GM18511 (cell line): ENCODE results near the gene SLC6A6.

Experiments used
- ATAC-seq: cut with Tn5 transposase; IDR thresholded peaks from one replicate; pipeline ENCODE4 v1.9.1; 2021; ENCODE audit warnings: mild to moderate bottlenecking, moderate library complexity; ENCODE audit not compliant: unreplicated experiment

SLC6A6 gene

DNA sequence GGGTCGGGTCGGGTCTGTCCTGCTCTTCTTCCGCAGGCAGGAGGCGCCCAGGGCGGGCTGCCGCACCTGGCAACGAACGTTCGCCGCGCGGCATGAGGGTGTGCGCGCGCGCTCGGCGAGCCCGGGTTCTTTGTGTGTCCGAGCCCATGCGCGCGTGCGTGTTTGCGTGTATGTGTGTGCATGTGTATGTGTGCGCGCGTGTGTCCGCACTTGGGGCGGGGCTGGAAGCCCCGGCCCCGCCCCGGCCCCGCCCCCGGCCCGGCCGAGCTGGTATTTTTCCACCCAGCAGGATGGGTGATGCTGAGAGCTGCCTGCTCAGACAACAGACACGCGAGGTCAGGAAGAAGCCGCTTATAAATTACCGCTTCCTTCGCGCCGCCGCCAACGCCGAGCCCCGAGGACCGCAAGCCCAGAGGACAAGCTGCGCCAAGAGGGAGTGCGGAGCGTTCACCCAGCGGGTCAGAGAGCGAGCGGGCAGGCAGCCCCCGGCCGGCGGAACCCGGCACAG lies at the start of gene SLC6A6:
TSS of gene SLC6A6 (plus strand) at position 303 of the 508 bp plus-strand sequence. CDS start 41,029 bp downstream, outside the sequence.
- ATAC-seq, result peak; percentile 77

DNA sequence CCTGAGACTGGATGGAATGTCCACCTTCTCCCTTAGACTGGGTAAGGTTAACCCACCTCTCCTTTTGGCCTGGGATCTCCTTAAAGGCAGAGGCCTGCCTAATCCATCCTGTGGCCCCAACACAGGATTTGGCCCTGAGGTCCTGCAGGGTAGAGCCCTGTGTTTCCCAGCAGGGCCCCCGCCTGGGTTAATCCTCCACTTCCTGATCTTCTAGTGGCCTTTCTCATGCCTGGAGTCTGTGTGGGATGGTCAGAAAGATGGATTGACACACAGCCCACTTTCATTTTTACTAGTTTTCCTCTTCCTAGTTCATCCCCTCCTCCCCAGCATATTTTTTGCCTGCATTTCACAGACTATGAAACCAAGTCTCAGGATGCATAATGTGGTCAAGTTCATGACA lies 48.9 kb upstream of the SLC6A6 start:
- ATAC-seq, result no peak

DNA sequence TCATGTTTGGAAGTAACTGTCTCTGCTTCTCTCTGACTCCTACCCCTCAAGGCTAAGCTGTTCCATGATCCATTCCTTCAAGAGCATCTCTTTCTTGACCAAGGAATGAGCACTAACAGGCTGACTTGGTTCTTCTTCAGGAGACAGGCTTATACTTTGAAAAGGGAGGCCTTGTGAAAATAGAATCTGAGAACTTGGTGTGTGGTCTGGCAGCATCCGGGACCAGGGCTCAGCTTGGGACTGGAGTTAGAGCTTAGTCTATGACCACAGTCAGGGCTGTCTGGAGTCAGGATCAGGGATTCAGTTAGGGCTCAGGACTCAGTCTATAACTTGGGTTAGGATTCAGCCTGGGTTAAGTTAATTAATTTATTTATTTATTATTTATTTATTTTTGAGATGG lies 44.9 kb upstream of the SLC6A6 start:
- ATAC-seq, result no peak

DNA sequence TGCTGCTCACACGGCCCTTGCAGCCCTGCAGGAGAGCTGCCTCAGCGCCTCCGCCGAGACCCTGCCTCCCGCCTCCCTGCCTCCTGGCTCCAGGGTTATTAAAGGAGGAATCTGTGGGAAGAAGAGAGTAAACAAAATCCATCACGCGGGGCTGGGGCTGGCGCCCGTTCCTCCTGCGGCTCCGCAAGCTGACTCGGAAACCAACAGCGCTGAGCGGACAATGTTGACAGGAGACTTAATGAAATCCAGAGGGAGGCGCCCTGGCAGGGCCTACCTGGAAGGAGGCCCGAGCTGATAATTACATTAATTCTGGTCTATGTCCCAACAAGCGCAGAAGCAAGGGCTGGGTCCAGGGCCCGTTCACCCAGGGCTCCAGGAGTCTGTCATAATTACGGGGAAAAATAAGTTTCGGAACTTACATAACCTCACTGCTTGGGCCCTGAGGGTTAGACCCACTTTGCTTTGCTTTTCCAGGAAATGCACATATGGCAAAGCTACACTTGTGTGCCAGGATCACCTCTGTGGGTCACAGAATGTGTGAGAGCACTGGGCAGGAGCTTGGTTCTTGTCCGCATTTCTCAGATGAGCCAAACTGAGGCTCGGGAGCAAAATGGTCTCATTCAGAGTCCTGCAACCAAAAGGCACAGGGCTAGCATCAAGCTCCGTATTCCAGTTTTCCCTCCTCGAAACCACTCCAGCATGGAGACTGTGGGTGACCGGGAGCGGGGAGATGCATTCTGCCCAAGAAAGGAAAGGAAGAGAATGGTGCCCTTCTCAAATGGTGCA lies 43.8 kb upstream of the SLC6A6 start:
- ATAC-seq, result no peak

DNA sequence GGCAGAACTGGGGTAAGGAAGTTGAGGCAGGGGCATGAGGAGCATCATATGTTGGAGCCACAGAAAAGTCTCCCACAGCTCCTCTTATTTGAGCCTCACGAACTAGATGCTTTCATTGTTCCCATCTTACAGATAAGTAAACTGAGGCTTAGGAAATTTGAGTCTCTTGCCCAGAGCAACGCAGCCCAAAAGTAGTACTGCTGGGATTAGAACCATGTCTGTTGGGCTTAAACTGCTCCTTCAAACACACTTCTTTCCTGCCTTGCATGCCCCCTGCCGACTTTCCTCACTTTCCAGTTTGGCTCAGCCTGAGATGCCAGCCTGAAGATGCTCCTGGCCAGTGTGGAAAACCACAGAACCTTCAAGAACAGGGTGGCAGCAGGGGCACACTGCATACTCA lies 43.1 kb upstream of the SLC6A6 start:
- ATAC-seq, result no peak

DNA sequence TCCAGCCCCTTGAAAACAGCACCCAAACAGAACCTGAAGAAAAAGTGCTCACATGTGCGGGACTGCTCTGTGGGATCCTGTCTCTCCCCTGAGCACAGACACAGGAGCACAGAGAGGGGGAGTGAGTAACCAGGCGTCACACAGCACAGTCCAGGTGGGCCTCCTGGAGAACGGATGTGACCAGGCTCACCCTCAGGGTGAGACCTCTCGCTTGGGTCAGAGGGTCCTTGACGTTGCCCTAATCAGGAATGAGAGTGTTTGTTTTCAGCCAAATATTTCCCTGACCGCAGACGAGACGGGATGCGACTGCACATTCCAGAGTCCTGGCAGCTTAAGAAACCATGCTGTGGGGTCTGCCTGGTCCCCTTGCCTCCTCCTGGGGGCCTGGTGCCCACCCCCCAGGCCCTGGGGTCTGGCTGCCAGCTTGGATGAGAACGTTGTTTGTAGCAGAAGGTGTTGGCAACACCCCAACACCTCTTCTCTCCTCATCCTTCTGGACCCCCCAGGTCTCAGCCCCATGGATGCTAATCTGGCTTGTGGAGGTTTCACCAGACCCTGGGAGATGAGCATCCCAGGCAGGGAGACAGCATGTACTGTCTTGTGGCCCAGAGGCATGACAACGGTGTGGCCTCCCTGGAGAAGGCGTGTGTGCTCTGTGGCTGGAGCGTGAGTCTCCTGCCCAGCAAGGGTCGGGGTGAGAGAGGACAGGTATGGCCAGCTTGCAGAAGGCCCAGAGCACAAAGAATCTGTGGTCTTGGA lies 42.1 kb upstream of the SLC6A6 start:
- ATAC-seq, result no peak

DNA sequence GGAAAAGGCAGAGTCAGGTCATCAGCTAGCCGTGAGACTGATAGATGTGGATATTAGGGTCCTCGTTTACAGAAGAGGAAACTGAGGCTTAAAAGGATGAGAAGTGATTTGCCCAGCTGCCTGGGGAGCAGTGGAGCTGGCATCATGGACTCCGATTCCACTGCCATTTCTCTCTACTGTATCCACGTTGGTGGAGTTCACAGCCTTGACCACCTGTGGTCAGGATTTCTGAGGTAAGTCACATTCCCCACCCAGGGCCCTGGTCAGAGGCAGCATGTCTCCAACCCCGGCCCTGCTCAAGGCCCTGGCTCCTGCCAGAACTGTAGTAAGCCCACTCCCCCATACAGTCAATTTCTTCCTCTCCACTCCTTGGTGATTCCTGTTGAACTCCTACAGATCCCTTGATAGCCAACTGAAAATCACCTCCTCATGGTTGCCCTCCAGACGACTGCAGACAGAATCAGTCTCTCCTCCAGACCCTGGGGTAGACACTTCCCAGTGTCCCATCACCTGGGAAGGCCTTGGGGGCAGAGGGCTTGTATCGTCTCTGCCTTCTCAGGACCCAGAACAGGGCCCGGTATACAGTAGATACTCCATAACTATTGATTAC lies 41.2 kb upstream of the SLC6A6 start:
- ATAC-seq, result no peak

DNA sequence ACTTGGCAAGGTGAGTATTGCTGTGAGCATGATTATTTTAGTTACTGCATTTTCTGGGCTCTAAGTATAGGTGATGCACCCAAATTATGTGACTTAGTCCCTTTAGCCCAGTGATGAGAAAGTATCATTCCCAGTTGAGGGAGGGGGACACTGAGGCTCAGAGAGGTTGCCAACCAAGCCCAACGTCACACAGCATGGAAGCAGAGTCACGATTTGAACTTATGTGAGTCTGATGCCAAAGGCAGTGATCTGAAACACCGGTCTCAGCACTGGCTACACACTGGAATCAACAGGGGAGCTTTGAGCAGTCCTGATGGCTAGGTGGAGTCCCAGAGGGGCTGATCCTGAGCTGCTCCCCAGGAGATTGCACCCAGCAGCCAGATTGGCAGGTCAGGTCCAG lies 39.5 kb upstream of the SLC6A6 start:
- ATAC-seq, result no peak

DNA sequence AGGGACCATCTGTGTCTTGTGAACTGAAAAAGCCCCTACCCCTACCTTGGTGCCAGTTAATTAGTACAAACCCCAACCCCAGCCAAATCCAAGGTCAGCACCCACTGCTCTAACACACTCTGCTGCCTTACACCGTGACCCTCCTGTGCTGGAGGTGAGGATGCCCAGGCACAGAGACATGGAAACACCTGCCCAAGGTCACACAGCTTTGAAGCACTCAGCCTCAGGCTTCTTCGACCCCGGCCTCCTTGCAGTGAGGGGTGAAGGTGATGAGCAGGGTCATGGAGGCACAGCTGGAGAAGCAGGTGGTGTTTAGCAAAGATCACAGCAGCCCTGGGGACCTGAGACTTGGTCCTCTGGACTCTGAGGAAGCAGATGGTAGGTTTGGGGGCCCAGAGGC lies 39.0 kb upstream of the SLC6A6 start:
- no peak for ATAC-seq

DNA sequence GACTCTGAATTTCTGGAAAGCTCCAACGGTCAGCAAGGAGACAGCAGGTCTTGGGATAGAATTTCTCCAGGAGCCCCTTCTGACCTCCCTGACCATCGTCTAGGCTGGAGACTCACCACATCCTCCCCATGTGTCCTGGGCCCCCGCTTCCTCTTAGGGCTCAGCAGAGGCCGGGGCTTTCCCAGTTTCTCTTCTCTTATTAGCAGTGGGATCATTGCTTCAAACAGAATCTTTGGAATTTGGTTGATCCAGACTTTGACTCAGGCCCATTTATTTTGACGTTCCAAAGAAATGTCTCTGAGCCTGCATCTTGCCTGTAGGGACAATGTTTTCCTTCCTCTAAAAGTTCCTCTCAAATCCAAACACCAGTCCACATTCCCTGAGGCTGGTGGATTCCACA lies 38.4 kb upstream of the SLC6A6 start:
- no peak for ATAC-seq

DNA sequence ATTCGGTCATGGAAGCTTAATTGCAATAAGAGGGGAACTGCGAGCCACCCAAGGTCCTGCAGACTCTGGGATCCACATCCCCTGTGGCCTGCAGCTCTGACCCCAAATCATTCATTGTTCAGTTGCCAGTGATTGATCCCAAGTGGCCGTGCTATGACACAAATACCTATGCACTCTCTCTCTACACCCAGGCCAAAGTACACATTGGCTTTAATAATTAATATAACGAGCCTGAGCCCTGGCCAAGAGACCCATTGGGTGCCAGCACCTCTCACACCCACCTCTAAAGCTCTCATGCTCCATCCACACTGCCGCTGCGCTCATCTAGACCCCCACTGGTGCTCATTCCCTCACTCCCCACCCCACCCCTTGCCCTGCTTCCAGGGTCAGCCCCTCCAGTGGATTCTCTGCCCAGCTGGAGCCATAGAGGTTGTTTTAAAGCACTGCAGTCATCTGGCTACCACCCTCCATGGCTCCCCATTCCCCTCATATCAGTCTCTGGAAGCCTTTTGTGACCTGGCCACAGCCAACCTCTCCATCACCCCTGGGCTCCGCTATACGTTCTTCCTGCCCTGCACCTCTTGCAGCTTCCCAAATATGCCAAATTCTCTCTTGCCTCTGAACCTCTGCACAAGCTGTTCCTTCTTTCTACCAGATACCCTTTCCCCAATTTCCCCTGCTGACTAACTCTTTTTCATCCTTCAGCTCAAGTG lies 37.7 kb upstream of the SLC6A6 start:
- no peak for ATAC-seq

DNA sequence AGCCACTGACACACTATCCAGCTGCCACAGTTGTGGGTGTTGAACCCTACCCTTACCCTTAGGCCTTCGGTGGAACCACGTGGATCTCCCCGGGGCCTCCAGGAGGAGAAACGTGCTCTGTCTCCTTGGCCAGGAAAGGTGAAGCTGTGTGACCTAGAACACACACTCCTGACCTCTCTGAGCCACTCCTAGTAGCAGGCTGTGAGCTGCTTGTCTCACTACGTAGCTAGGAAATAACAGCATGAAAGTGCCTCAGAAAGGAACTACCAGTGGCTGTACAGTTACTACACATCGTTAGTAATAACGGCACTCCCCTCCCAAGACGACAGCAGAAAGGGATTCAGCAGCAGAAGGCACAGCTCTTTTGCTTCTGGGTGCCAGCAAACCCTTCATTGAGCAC lies 36.2 kb upstream of the SLC6A6 start:
- ATAC-seq, result no peak

DNA sequence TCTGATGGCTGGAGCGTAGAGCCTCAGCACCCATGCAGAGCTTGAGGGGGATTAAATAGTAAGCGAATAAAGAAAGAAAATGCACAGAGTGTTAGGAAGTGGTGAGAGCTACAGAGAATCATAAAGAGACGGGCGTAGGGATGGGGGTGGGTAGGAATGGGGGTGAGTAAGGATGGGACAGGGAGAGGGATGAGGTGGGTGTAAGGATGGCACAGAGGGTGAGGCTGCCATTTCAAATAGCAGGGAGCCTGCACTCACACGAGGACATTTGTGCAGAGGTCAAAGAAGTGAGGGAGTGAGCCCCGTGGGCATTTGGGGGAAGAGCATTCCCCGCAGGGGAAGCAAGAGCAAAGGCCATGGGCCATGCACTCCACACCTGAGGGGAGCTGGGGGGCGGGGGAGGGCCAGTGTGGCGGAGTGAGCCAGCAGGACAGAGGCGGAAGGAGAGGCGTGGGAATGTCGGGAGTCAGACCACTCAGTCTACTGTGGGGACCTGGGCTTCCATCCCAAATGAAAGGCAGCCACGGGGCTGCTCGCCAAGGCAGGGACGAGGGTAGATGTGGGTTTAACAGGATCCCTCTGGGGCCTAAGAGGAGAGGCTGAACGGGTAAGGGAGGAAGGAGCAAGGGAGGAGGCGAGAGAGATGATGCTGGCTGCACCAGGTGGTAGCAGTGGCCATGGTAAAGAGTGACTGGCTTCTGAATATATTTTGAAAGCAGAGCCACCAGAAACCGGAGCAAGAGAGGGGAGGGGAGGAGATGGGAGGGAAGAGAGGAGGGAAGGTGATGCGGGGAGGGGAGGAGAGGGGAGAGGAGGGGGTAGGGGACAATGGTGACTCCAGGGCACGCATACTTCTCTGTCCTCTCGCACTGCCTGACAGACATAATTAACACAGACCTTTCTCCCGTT lies 35.2 kb upstream of the SLC6A6 start:
- no peak for ATAC-seq

DNA sequence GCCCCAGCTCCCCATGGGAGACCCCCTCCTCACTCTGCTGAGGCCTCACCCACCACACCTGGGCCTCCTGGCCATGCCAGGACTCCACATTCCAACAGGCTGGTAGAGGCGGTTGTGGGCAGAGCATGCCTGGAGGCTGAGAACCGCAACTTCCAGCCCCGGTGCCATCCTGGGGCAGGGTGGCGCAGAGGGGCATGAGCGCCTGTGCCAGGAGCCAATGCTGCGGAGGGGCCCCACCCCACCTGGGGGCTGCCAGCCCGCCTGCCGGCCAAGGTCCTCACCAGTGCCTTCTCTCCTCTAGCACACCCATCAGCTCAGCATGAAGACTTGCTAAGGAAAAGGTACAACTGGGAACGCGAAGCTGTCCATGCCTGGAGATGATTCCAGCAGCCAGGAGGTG lies 34.3 kb upstream of the SLC6A6 start:
- ATAC-seq, result no peak

DNA sequence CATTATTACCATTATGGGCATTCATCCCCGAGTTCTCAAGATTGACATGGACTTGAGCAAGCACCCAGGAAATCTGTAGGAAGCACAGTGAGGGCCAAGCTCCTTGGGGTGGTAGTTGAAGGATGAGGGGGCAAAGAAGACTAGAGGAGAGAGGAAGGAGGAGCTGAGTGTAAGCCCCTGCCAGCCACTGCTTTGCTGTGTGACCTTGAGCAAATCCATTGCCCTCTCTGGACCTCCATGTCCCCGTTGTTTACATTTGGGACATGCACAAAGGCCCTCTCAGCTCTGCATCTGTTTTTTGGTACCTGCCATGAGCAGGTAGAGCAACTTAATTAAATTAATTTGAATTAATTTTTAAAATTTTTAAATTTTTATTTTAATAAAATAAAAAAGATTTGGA lies 33.5 kb upstream of the SLC6A6 start:
- ATAC-seq, result no peak

DNA sequence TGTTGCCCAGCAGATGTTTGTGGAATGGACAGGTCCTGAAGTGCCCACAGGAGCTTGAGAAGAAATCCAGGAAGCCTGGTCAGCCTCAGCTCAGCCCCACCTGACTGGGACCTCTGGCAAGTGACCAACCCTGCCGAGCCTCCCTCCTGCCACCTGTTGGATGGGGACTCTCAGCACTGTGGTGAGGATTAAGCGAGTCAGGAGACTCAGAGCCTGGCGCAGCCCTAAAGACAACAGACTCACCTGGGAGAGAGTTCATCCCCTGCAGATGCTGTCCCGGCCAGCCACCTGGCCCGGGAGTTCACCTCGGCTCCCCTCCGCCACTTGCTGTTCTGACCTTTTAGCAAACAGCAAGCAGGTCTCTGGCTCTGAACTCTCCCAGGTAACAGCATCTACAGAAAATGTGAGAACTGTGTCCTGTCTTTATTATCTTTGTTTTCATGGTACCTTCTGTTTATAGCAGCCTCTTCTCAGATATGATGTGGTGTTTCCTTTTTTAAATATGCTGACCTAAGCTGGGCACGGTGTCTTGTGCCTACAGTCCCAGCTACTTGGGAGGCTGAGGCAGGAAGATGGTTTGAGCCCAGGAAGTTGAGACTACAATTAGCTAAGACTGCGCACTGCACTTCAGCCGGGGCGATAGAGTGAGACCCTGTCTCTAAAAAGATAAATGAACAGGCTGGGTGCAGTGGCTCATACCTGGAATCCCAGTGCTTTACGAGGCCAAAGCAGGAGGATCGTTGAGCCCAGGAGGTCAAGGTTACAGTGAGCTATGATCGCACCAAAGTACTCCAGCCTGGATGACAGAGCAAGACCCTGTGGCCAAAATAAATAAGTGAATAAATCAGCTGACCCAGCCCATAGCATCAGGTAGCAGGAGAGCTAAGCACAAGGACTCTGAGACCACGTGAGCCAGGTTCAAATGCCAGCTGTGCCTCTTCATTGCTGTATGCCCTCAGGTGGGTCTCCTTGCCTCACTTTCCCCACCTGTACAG lies 32.4 kb upstream of the SLC6A6 start:
- no peak for ATAC-seq

DNA sequence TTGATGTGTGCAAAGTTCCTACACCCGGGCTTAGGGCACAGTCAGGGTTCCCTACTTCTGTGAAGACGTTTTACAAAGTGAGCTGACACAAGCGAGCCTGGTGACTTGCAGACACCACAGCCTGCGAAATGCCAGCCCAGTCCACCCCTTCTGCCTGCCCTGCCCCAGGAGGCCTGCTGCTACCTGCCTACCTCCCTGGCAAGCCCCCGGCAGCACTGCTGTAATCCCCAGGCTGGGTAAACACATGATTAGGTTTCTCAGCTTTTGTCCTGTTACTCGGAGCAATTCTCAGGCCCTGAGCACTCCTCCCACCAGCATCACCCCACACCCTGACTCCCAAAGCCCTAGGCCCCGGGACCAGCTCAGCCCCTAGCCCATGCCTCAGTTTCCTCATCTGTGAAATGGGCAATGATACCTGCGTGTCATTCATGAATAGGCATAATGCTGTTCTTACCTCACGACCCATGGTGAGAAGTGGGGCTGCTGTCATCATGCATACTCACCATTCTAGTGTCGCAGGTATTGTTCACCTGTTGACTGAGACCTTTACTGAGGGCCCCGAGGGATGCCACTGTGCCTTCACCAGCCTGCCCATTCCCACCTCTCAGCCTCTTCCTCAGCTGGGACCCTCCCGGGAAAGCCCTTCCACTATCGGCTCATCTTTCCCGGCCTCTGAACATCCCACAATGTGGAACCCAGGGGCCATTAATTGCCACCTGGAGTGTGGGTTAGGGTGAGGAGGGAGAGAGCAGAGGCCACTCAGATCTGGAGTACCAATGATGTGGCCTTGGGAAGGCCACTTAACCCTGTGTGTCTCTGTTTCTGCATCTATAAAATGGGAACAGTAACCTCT lies 31.5 kb upstream of the SLC6A6 start:
- no peak for ATAC-seq
